HEK293 (cell line): Measurements from ENCODE around the gene SMARCD1.

Experiments used
- CTCF ChIP-seq: fragments of 450-650 bp; formaldehyde crosslinking; IDR thresholded peaks from 2 replicates; pipeline ENCODE4 v1.5.1; 2016; ENCODE audit warnings: missing biosample characterization, missing genetic modification characterization
- HOXA7 ChIP-seq: sonication (generic); formaldehyde crosslinking; IDR thresholded peaks from 2 replicates; pipeline ENCODE4 v1.8.1; 2022; ENCODE audit warnings: missing genetic modification reagents, borderline replicate concordance
- KLF16 ChIP-seq: fragments of 450-650 bp; formaldehyde crosslinking; IDR thresholded peaks from 2 replicates; pipeline ENCODE4 v1.5.1; 2017; ENCODE audit warnings: missing biosample characterization, missing genetic modification characterization
- MZF1 ChIP-seq: fragments of 450-650 bp; formaldehyde crosslinking; IDR thresholded peaks from 2 replicates; pipeline ENCODE4 v1.5.1; 2017; ENCODE audit warnings: missing biosample characterization, missing genetic modification characterization, borderline replicate concordance
- PBX3 ChIP-seq: sonication (generic); formaldehyde crosslinking; IDR thresholded peaks from 2 replicates; pipeline ENCODE4 v1.8.1; 2022; ENCODE audit warnings: mild to moderate bottlenecking, moderate library complexity, missing genetic modification reagents
- YY1 ChIP-seq: fragments of 450-650 bp; formaldehyde crosslinking; IDR thresholded peaks from 2 replicates; pipeline ENCODE4 v1.5.1; 2018; ENCODE audit warnings: missing biosample characterization, missing genetic modification characterization
- ZBTB7A ChIP-seq: fragments of 450-650 bp; formaldehyde crosslinking; IDR thresholded peaks from 2 replicates; pipeline ENCODE4 v1.5.1; 2016; ENCODE audit warnings: low read depth, missing biosample characterization, missing genetic modification characterization
- ZNF274 ChIP-seq, 2 experiments: fragments of 200-500 bp in 1 of 2; fragments of 450-650 bp in 1 of 2; sonication (Bioruptor generic) in 1 of 2; formaldehyde crosslinking in 1 of 2; IDR thresholded peaks; 2 replicates each; pipeline versions ENCODE4 v1.5.1 to v1.6.1; 2014 to 2016; ENCODE audit warnings: borderline replicate concordance in 1 of 2, inconsistent platforms in 1 of 2, low read length in 1 of 2, missing biosample characterization in 1 of 2, missing genetic modification characterization in 1 of 2
- ZNF558 ChIP-seq: fragments of 450-650 bp; formaldehyde crosslinking; IDR thresholded peaks from 2 replicates; pipeline ENCODE4 v1.5.1; 2016; ENCODE audit warnings: missing biosample characterization, missing genetic modification characterization
- ZNF561 ChIP-seq: fragments of 450-650 bp; IDR thresholded peaks from 2 replicates; pipeline ENCODE4 v1.5.1; 2018; ENCODE audit warnings: missing biosample characterization, missing genetic modification characterization, borderline replicate concordance
- ZNF692 ChIP-seq: fragments of 450-650 bp; formaldehyde crosslinking; IDR thresholded peaks from 2 replicates; pipeline ENCODE4 v1.5.1; 2016; ENCODE audit warnings: missing biosample characterization, missing genetic modification characterization
- ZNF776 ChIP-seq: fragments of 450-650 bp; formaldehyde crosslinking; IDR thresholded peaks from 2 replicates; pipeline ENCODE4 v1.5.0; 2017; ENCODE audit warnings: missing biosample characterization, missing genetic modification characterization, borderline replicate concordance

- TF ChIP-seq ZBTB7A (no peak), CTCF (tag by site-specific recombination) (no peak), KLF16 (tag by site-specific recombination) (no peak), YY1 (tag by site-specific recombination) (no peak), ZNF558 (no peak), MZF1 (tag by site-specific recombination) (no peak), ZNF274 (IDR thresholded peaks at IDR 0.05; ENCODE audit: low read length) (no peak), ZNF274 (tag by site-specific recombination; IDR thresholded peaks at IDR 0.05; ENCODE audit: borderline replicate concordance) (no peak), ZNF561 (tag by site-specific recombination) (no peak), HOXA7 (CRISPR knock-in tag) (no peak), PBX3 (CRISPR knock-in tag) (no peak), ZNF776 (tag by site-specific recombination) (no peak), ZNF692 (tag by site-specific recombination) (no peak)
These were observed 57.9 kb downstream of the SMARCD1 start for GRCh38 chr12:50142993-50143392.
